ENCODE results near the gene PGM2.

DNA sequence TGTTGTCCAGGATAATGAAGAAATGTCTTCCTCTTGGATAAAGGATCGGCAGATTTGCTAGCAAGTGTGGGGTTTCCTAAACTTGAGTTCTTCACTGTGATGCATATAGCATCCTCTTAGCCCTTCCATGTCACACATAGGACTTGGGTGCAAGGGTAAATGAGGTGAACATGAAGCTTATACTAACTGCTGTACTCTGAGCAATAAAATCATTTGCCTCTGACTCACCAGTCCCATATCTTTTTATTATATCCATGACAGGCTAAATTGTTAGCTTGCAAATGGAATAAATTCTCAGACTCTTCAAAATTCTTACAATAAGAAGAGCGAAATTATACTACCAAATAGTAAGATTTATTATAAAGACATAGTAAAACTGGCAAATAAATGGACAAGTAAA is 49.7 kb downstream of the PGM2 start:
- TF ChIP-seq POLR2AphosphoS5 (IDR thresholded peaks at IDR 0.05; ENCODE audit: low read depth, low read length) (no peak), SIN3A (IDR thresholded peaks at IDR 0.05; ENCODE audit: borderline replicate concordance, insufficient read depth, low read length) (no peak)
- TF ChIP-seq, protein P1, sequence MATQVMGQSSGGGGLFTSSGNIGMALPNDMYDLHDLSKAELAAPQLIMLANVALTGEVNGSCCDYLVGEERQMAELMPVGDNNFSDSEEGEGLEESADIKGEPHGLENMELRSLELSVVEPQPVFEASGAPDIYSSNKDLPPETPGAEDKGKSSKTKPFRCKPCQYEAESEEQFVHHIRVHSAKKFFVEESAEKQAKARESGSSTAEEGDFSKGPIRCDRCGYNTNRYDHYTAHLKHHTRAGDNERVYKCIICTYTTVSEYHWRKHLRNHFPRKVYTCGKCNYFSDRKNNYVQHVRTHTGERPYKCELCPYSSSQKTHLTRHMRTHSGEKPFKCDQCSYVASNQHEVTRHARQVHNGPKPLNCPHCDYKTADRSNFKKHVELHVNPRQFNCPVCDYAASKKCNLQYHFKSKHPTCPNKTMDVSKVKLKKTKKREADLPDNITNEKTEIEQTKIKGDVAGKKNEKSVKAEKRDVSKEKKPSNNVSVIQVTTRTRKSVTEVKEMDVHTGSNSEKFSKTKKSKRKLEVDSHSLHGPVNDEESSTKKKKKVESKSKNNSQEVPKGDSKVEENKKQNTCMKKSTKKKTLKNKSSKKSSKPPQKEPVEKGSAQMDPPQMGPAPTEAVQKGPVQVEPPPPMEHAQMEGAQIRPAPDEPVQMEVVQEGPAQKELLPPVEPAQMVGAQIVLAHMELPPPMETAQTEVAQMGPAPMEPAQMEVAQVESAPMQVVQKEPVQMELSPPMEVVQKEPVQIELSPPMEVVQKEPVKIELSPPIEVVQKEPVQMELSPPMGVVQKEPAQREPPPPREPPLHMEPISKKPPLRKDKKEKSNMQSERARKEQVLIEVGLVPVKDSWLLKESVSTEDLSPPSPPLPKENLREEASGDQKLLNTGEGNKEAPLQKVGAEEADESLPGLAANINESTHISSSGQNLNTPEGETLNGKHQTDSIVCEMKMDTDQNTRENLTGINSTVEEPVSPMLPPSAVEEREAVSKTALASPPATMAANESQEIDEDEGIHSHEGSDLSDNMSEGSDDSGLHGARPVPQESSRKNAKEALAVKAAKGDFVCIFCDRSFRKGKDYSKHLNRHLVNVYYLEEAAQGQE (IDR thresholded peaks at IDR 0.05; ENCODE audit: insufficient read depth in 1 of 2, low read depth in 2 of 2, low read length in 2 of 2), result no peak

Data from PFSK-1 (cell line).